HG03103 (cell line): Measurements from ENCODE around the gene MET.
"Not testable (repeated sequence)": the region's sequence is repeated elsewhere in the genome, so short reads cannot be mapped to it uniquely, and the experiment has no call there.

Source experiments
- ATAC-seq: cut with Tn5 transposase; IDR thresholded peaks from one replicate; pipeline ENCODE4 v1.9.1; 2021; ENCODE audit warnings: low read depth; ENCODE audit not compliant: unreplicated experiment

Gene MET

DNA sequence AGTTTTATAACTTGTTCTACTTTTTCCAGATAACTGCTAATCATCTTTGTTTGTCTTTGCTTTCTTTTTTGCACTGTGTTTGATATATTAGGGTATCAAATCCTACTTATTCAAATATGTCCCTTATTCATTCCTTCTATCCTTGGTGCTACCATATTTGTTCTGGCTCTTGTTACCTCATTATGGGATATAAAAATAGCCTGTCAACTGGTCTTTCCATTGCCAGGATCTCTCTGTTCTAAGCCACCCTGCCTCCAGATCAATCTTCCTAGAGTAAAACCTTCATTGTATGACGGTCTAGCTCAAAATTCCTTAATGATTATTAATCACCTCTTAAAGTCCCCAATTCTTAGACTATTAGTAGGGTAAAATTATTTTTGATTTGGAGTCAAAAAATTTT is 25.2 kb downstream of the MET start:
- no peak for ATAC-seq

DNA sequence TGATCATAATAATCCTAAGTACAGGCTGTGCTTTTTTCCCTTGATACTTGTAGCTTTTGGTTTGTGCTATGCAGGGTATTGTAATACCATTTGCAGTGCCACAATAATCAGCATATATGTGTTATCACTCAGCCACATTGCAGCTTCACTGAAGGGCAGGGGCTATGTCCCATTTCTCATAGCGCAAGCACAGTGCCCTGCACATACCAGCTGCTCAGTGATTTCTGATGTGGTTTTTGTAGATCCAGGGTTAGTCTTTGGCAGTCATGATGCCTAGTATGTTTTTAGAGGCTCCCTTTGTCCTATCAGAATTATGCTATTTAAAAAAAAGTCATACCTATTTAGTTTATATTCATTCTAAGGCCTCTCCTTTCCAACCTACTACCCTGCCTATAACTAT is 25.8 kb downstream of the MET start:
- ATAC-seq, result no peak

DNA sequence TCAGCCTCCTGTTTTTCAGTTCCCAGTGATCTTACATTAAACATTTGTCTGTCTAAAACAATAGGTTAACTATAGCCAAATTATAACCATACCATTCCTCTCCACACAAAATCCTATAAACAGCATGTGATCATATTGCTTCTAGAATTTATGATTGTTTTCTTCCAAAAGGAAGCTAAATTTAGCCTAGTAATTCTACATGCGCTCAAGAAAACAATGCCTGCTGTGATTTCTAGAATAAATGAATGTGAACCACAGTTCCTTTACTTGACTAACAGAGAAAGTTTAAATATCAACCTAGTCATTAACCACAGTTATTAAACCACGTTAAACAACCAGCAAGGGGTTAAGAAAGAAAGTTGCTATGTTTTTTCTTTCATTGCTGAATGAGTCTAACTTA is 26.4 kb downstream of the MET start:
- ATAC-seq, result no peak

DNA sequence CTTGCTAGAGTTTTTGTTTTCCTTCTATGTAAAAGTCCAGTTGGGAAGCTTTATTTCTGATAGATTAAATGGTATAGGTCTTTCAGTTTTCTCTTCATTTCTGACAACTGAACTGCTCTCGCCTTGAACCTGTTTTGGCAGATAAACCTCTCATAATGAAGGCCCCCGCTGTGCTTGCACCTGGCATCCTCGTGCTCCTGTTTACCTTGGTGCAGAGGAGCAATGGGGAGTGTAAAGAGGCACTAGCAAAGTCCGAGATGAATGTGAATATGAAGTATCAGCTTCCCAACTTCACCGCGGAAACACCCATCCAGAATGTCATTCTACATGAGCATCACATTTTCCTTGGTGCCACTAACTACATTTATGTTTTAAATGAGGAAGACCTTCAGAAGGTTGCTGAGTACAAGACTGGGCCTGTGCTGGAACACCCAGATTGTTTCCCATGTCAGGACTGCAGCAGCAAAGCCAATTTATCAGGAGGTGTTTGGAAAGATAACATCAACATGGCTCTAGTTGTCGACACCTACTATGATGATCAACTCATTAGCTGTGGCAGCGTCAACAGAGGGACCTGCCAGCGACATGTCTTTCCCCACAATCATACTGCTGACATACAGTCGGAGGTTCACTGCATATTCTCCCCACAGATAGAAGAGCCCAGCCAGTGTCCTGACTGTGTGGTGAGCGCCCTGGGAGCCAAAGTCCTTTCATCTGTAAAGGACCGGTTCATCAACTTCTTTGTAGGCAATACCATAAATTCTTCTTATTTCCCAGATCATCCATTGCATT is 27.1 kb downstream of the MET start:
- ATAC-seq, result no peak

DNA sequence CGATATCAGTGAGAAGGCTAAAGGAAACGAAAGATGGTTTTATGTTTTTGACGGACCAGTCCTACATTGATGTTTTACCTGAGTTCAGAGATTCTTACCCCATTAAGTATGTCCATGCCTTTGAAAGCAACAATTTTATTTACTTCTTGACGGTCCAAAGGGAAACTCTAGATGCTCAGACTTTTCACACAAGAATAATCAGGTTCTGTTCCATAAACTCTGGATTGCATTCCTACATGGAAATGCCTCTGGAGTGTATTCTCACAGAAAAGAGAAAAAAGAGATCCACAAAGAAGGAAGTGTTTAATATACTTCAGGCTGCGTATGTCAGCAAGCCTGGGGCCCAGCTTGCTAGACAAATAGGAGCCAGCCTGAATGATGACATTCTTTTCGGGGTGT is 27.7 kb downstream of the MET start:
- ATAC-seq, result no peak

DNA sequence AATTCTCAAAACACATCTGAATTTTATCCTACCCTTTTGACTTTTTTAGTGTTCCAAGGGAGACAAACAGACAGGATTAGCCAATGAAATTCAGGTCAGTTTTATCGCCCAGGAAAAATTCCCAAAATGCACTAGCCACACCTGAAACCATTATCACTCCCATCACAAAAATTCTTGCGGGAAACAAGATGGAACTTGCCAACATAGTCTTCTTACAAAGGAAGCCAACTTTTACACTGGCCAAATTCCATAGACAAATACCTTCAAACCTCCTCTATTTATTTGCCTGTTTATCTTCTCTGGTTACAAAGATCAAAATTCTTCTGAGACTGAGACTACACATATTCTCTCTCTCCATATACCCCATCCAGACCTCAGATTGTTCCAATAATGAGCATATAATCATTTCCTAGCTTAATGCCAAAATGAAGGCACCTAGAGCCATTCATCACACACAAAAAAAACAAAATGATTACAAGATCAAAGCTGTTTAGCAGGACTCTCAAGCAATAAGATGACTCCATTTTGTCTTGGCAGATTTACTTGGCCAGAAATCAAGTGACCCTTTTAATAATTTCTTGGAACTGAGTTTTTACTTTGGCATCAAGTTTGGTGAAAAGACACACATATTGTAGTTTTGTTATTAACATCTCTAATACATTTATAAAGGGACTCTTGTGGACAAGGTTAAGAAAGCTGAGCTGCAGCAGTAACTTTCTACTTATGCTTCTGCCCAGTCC is 30.2 kb downstream of the MET start:
- ATAC-seq, result no peak

DNA sequence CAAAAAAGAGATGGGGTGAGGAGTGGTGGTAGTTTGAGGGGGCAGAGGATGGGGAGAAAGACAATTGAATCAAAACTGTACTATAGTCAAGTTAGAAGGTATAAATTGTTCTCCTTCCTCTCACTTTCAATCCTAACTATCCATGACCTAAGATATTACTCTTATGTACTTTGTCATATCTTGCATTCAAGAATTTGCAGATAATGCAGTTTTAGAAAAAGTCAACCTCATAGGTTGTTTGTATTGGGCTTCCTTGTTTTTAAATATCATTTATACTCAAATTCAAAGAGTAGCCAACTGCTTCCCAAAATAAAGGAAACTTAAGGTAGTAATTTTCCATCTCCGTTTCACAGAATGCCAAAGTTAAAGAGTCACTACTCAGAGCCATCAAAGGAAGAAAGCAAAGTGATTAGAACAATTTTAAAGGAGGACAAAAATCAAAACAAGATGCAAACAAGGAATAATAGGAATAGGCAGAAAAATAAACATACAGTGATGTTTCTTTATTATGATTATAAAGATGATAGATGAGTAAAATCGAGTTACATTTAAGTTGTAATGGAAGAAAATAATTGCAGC is 32.7 kb downstream of the MET start:
- ATAC-seq, result no peak

DNA sequence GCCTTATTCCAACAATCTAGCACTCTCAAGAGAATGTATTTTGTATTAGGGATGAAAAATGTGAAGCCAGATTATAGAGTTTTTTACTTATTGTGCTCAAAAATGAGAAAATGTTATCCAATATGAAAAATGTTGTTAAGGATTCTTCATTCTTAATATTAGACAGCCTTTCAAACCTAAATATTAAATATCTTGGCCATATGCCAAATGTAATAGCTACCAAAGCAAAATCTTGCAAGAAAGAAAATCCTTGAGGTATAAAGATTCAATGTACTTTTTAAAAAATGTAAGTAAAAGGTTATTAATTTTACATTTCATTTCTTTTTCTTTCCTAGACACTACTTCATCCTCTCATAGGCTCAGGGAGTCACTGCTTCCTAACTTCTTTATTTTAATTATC is 33.4 kb downstream of the MET start:
- ATAC-seq, result no peak

DNA sequence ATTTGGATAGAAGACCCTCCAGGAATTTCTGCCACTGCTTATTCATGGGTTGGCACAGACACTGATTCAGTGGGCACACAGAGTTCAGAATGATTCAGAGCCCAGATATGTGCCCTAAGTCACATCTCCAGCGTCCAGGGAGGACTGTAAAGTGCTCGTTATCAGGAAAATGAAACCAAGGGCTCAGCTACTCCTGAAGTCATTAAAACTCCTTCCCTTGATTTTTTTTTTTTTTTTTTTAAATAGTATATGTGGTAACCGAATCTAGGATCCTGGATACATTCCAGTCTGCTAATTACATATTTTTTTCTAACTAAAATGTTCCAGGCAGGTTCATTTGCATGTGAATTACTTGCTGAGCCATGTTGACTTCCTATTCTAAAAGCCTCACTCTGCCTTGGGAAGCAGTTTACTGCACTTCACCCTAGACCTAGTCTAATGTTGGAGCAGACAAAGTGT is 34.7 kb downstream of the MET start:
- ATAC-seq, result no peak

DNA sequence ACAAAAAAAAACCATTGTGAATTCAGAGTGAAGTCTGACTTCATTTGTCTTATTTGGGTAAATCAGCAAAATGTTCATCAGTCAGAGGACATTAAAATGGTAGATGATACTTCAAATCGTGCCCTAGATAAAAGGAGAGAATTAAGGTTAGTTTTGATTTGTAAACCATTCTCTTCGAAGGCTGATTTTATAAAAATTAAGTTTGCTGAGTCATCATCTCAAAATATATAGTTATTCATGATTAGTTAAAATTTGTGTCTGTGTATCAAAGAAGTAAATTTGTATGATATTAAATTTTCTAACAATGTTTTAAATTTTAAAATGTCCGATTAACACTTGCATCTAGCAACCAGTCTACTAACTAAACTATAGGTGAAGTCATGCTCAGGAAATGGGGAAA is 35.3 kb downstream of the MET start:
- ATAC-seq, result no peak

DNA sequence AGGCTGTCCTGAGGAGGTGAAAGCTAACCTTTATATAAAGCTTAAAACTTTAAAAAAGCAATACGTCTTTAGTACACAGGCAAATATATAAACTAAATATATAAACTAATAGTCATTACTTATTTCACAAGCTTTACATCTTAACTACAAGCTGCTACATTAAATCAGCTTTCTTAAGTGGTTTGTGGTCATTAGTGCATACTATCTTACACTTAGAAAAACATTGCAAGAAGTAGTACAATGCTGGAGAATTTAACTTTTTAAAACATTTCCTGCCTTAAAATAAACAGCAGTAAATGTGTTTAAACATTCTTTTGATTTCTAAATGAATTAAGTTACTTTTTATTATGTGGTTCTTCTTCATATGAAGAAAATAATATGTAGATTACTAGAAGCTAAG is 36.3 kb downstream of the MET start:
- no peak for ATAC-seq

DNA sequence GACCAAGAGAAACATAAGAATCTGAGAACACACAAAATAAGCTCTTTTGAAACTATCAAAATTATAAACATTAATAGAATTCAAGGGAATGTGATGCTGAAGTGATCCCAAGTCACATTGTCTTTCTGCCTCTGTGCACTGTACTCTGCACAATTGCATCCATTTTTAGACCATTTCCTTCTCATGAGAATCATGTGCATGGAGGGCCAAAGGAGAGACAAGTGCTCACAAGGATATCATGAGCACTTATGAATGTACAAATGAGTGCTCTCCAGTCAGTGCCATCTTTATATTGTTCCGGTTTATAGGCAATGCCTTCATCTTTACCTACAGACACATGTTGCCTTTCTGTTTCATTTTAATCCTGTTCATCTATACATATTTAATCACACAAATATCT is 36.9 kb downstream of the MET start:
- no peak for ATAC-seq

DNA sequence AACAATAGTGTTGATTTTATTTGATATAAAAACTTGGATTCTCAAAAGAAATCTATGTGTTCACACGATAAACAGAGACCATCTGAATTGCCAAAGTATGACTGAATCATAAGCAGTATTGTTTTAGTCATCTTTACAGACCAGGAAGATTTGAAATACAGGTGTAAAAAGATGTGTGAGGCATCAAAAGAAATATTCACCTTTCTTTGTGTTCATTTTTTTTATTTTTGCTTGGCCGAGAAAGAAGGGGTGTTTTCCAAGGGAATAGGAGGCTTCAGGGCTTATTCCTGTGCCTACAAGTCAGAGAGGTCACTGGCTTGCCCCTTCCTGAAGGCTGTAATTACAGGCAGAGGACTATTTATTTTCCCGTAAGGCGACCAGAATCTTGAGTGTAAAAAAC is 37.3 kb downstream of the MET start:
- no peak for ATAC-seq

DNA sequence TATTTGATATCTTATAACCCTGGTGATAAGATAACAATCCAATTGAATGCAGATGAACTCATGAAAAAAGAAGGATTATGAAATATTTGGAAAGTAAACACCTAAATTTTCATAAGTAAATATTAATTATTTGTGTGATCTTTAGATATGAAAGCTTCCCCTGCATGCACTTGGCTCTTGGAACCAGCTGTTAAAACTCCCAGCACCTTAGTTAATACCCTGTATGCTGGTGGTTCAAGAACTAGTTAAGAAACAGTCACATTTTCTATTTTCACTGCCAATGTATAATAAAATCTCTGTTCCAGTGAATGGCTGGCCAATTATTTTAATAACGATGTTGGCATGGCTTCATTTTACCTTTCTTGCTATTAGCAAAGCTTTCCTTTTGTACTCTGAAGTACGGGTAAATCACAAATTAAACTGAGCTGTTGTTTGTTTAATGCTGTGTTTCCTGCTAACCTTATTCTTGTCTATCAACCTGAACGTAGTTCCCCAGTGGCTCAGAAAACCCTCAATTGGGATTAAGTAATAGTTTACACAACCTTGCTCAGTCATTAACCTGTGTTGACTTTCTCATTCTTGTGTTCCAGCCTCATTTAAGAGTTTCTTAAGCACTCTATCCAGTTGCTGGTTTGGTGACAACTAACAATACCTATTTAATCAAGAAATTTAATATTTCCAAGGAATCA is 38.9 kb downstream of the MET start:
- ATAC-seq, result no peak

DNA sequence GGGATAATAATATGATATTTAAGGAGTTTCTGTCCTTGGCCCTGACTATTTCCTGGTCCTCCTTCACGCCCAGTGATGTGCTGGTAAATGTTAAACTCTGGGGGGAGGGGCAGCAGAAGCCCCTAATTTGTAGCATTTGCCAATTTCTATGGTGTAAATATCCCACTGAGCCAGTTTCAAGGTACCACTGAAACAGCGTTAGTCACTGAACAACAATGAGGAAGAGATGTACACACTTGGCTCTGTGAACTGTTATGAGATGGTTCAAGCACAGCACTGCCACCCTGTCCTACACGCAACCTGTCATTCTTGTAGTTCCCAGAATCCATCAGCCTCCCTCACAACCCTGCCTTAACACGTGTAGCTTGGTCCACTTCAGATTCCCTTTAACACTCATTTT is 39.8 kb downstream of the MET start:
- no peak for ATAC-seq

DNA sequence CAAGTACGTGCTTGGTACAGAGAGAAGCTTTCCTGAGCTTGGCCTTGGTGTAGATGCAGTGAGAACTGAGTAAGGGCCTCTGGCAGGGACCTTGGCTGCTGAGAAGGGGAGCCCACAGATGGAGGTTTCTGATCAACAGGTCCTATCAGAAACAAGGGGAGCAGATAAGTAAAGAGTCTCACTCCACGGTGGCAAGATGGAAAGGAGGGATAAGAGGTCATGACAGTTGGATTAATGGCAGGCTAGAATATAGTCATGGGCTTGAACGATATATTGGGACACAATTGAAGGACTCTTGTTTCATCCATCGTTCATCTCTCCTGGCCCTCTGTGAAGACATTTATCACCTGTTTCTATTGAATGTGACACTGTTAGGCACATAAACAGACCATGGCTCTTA is 41.5 kb downstream of the MET start:
- ATAC-seq, result no peak

DNA sequence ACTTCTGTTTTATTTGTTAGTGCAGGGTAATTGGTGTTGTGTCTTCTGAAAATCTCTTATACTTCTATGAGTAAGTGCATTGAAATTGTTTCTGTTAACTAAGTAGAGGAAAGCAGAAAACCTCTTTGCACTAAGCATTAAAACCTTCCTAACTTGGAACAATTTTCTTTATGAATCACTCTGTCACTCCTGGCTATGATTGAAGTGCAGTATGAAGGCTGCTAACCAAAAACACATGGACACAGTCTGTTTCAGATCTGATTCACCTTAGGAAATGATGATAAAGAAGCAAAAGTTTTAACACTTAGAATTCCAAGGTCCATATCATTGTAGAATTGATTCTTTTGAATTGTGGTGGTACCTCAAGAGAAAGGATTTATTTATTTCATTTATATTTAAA is 41.9 kb downstream of the MET start:
- ATAC-seq, result no peak

DNA sequence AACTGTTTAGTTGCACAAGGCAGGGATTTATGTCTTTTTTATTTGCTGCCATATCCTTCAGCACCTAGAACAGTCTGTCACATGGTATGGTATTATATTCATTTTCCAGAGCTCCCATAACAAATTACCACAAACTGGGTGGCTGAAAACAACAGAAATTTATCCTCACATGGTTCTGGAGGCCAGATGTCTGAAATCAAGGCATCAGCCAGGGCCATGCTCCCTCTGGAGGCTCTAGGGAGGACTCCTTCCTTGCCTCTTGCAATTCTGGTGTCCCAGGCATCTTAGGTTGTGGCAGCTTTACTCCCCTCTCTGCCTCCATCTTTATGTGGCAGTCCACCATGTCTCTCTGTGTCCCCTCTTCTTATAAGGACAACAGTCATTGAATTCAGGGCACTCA is 43.1 kb downstream of the MET start:
- ATAC-seq, result no peak

DNA sequence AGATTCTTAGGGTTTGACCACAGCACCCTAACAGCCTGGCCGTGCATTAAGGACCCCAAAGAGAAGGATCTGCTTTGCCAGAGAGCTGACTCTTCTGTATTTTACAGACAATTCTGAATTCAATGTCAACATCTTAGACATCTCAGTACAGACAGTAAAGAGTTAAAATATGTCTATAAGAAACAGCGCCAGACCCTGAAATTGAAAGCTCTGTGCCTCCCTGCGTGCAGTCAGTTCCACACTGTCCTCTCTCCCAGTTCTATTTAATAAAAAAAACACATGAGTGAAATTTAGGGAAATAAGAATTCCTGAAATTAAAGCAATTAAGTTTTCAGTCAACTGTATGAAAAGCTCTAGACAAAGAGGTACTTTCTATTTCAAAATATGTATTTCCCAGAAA is 45.1 kb downstream of the MET start:
- ATAC-seq, result no peak

DNA sequence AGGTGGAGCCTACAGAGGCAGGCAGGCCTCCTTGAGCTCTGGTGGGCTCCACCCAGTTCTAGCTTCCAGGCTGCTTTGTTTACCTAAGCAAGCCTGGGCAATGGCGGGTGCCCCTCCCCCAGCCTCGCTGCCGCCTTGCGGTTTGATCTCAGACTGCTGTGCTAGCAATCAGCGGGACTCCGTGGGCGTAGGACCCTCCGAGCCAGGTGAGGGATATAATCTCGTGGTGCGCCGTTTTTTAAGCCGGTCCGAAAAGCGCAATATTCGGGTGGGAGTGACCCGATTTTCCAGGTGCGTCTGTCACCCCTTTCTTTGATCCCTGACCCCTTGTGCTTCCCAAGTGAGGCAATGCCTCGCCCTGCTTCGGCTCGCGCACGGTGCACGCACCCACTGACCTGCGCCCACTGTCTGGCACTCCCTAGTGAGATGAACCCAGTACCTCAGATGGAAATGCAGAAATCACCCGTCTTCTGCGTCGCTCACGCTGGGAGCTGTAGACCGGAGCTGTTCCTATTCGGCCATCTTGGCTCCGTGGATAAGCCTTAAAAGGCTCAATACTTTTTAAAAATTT is 52.0 kb downstream of the MET start:
- ATAC-seq, result not testable (repeated sequence)
